ENCODE measurements around the gene IKZF1.
"Not testable (repeated sequence)": the region's sequence is repeated elsewhere in the genome, so short reads cannot be mapped to it uniquely, and the experiment has no call there.

The IKZF1 gene

DNA sequence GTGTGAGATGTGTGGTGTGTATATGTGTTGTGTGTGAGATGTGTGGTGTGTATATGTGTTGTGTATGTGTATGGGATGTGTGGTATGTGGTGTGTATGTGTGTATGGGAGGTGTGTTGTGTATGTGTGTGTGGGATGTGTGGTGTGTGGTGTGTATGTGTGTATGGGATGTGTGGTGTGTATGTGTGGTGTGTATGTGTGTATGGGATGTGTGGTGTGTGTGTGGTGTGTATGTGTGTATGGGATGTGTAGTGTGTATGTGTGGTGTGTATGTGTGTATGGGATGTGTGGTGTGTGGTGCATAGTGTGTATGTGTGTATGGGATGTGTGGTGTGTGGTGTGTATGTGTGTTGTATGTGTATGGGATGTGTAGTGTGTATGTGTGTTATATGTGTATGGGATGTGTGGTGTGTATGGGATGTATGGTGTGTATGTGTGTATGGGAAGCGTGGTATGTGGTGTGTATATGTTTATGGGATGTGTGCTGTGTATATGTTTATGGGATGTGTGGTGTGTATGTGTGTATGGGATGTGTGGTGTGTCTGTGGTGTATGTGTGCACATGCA is 30.8 kb downstream of the IKZF1 start:
- no peak for DNase-seq

DNA sequence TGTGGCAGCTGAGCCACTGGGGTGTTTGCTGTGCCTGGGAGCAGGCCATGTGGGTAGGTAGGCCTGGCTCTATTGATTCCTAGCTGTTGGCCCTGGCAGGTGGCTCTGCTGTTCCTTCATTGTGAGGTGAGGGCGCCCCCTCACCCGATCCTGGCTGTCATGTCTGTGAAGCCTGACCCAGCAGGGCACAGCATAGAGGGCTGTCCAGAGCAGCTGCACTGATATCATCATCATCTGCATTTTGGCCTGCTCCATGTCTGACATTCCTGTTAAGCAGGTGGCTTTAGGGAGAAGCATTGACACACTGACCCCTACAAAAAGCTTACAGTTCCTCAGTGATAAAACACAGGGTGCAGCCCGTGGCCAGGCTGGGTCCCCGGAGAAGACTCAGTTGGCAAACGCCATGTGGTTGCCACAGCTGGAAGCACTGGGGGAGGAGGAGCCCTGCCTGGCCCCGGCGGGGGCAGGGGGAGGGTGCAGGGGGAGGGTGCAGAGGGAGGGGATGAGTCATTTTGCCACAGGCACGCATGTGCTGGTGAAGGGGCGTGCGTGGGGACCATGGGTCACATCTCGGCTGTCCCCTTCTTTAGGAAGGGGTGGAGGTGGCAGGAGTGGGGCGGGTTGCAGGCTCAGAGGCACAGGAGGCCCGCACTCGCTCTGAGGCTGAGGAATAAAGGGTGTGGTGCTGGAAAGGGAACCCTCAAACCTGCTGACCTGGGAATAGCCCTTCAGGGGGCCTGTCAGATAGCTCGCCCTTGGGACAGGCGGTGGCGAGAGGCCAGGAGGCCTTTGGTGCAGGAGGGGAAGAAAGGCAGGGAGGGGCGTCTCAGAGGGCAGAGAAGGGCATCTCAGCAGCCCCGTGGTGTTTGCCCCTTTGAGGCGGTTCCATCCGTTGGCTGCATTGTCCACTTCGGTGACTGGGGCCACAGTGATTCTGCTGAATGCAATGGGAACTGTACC is 31.6 kb downstream of the IKZF1 start:
- peak; percentile 36 to 75 (median 52) for DNase-seq

DNA sequence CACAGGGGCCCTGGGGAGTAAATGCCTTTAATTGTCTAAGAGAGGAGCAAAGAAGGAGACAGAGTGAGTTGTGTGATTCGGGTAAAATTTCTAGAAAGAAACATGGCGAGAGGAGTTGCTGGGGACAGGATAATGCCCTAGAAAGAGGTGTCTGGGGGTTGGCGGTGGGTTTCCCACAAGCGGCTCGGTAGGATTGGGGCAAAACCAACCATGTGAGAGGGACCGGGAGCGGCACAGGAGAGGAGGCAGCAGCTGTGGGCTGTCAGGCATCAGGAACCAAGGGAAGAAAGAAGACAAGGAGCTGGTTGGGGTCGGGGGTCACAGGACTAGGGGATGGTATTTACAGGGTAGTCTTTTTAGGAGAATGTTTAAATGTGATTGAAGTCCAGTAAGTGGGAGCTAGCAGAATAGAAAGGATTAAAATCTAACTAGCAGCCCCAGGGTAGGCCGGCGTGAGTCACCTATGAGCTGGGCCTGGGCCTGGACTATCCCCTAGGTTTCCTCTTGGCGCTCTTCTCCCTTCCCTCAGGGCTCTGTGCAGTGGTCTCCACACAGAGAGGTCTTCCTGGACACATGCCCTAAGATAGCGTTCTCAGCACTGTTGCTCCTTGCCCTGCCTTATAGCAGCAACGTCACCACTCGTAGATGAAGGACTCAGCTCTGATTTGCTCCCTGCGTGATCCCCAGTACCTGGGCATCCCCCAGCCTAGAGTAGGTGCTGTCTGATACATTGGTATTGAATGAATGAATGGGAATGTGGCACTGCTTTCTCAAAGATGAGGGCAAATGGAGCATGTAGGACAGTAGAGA is 32.6 kb downstream of the IKZF1 start:
- no peak for DNase-seq

GRCh38 chr7:50339472-50339871 is 35.0 kb downstream of the IKZF1 start:
- not testable (repeated sequence) for DNase-seq

- peak in 2 of 4 experiments; percentile 31 to 37 for DNase-seq
Measured at GRCh38 chr7:50339990-50340500, 35.5 kb downstream of the IKZF1 start.

GRCh38 chr7:50341724-50342123 is 37.2 kb downstream of the IKZF1 start:
- DNase-seq = no peak

DNA sequence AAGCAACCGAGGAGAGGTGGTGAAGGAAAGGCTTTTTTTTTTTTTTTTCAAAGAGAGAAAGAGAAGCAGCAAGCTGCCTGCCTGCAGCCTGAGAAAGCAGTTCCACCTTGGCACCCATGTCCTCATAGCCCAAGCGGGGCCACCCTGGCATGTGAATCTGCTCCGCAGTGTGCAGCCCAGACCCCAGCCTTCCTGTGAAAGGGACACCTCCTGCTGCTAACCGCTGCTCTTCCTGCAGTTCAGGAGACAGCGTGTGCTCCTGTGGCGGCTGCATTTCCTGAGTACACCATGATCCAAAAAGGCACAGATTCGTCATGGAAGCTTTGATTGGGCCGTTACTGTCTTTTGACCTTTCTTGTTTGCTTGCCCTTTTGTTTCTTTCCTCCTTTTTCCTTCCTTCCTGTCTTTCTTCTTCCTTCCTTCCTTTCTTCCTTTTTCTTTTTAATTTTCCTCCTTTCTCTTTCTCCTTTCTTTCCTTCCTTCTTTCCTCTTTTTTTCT is 38.1 kb downstream of the IKZF1 start:
- DNase-seq = peak in 2 of 4 experiments; percentile 19 to 35

DNA sequence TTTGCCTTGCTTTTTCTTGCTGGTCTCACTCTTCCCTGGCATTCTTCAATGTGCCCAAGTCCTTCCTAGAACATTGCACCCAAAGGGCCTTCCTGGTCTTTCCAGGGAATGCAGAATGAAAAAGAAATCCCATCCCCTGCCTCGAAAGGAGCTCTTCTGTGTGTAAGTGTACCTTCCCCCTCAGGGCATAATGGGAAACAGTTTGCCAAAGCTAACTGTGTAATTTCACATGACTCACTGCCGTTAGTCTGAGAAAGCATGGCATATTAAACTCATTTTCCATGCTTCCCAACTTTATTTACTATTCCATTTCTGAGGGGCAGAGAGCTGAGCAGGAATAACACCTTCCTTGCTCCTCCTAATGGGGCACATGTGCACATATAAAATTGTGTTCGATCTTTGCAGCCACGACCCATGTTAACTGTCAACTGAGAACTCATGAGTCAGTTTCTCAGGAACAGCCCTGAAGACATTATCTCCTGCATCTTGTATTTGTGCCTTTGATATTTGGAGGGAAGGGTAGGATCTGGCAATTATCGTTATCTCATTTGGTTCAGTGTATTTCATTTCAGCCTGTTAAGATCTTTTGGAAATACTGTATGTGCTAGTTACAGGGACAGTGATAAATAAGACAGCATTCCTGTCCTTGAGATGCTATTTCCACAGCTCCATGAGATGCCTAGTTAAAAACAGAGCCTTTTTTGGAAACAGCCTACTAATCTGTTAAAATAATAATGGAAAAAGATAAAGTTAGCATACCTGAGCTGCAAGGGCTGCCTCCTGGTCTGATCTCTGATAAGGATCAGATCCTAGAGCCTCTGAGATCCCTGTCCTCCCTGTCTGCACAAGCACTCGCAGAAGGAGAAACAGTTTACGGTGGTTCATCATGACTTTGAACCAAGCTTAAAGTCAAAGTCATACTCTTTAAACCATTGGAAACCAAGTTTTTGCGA is 42.3 kb downstream of the IKZF1 start:
- DNase-seq = no peak

- no peak for DNase-seq
Measured at GRCh38 chr7:50347693-50348092, 43.2 kb downstream of the IKZF1 start.

DNA sequence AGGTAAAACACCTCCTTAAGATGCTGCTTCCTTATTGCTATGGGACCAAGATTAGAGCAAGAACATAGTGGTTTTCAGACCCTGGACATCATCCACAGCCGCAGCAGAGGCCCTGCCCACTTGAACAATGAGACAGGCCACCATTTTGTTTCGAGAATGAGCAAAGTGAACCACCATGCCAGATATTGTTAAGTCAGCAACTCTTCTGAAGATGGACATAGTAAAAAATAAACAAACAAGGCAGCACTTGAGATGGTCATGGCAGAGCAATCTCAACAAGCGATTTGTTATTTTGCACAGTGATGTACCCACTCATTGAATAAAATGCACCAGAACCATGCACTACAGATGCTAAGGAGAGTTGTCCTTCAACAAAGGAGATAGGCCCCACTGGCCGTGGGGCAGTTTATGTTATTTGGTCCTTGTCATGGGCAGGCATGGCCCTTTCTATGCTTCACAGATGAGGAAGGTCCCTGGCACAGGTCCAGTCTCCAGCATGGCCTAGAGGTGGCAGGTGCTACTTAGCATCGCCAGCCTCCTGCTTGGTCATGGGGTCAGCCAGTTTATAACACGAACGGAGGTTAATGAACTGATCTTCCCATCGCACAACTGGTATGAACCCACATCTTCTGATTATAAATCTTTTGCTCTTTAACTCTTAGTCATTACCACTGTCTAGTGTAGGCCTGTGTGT is 44.1 kb downstream of the IKZF1 start:
- DNase-seq = no peak

DNA sequence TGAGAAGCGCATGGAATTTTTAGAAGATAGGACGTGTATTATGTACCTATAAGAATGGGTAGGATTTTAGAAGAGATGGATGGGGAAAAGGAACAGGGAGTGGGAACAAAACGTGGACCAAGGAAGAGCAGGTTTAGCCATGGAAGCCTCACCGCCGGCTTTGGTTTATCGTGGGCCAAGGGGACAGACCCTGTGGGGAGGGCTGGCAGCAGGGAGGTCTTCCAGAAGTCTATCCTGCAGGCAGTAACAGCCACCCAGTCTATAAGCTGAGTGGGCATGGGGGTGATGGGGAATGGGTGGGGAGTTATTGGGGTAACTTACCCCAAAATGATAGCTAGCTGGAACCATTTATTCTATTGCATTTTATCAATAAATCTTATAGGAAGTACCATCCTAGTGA is 44.9 kb downstream of the IKZF1 start:
- no peak for DNase-seq

DNA sequence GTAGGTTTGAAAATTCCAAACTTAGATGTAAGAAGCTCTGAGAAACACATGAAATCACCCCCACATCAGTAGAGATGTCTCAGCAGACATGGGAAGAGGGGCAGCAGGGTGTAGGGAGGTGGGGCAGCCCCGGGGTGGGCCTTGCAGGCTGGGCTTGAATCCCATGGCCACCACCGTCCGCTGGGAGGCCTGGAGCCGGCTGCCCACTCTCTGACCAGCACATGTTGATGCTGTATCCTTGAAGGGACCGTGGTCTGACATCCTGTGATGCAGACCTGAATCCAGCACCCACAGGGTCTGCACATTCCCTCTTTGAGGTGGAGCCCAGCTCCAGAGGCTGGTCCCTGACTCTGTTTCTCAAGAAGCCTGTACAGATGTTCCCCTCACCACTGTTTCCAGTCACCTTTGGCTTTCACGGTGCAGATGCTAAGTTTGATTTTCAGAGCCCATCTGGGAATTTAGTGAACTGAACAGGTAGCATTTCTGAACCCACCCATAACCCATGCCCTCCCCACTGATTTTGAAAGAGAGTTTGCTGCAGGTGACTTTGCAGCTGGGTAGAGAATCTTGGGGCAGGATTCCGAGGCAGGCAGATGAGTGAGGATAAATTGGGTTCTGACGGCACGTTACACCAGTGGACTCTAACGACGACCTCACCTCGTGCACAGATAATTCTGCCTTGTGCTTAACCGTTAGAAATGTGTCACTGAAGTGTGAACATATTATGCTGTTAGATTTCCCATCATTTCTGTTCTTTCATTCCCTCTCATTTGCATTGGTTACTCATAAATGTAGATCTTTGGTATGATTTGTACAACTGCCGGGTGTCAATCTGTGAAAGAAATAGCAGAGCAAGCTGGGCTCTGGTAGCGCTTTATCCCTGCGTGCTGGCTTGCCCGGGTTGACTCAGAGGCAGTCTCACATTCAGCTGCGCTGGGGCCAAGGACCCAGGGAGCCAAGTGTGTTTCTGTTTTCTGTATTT is 45.7 kb downstream of the IKZF1 start:
- peak; percentile 50 to 71 (median 62) for DNase-seq

GRCh38 chr7:50351267-50351666 is 46.8 kb downstream of the IKZF1 start:
- peak in 1 of 4 experiments; percentile 22 for DNase-seq

- DNase-seq = no peak
Measured at GRCh38 chr7:50352282-50352681, 47.8 kb downstream of the IKZF1 start.

DNA sequence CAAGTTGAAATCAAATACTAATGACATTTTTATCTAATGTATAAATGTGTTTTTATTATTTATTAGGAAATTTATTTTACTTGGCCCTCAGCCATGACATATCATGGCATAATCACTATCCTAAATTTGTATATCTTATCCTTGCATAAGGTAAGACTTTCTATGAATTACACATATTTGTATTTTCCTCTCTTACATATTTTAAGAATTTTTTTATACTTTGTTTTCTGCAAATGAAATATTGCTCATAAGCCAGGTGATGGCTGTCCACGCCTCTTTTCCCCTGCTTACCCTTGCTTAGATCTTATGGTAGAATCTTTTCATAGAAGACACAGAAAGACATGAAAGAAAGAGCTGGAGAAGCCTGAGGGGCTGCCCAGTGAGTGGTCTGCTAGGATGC is 48.2 kb downstream of the IKZF1 start:
- DNase-seq = no peak

- no peak for DNase-seq
Measured at GRCh38 chr7:50353201-50353600, 48.7 kb downstream of the IKZF1 start.

- no peak for DNase-seq
Measured at GRCh38 chr7:50353894-50354595, 49.5 kb downstream of the IKZF1 start.

- no peak for DNase-seq
Measured at GRCh38 chr7:50355817-50356178, 51.3 kb downstream of the IKZF1 start.

DNA sequence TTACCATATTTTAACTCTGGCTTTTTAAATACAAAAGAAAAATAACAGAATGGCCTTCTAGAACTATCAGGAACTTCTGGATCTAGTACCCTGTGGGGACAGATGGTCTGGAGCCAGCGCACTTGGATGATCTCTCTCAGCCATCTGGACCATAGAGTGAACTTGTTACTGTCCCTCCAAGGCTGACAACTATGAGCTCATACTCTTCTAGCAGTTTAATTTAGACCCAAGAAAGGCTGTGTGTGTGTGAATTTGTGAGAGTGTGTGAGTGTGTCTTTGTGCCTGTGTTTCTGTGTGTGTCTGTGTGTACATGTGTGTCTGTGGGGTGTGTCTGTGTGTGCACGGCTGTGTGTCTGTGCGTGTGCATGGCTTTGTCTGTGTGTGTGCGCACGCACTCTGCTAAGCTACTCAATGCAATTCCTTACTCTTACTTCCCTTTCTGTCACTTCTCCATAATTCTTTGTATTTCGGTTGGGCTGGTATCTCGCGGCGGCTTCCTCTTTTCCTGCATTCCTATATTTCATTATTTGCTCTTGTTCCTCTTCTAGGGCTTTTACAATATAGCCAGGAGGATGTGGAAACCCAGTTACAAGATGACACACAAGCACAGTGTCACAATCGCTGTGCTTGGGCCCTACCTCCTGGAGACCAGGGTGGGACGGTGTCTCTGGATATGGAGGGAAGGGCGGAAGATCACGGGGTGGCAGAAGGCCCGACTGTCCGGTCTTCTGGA is 51.9 kb downstream of the IKZF1 start:
- no peak for DNase-seq

Data from activated naive CD4-positive, alpha-beta T cell (primary cell).